GM12872 (cell line): ENCODE data around the gene CAMK2A.

Experiments
- TF ChIP-seq, protein P1 (sequence below): IDR thresholded peaks from 3 replicates; pipeline ENCODE4 v1.5.1; 2011; ENCODE audit warnings: low read depth, mild to moderate bottlenecking, low read length, moderate library complexity; ENCODE audit not compliant: insufficient read depth

CAMK2A gene

DNA sequence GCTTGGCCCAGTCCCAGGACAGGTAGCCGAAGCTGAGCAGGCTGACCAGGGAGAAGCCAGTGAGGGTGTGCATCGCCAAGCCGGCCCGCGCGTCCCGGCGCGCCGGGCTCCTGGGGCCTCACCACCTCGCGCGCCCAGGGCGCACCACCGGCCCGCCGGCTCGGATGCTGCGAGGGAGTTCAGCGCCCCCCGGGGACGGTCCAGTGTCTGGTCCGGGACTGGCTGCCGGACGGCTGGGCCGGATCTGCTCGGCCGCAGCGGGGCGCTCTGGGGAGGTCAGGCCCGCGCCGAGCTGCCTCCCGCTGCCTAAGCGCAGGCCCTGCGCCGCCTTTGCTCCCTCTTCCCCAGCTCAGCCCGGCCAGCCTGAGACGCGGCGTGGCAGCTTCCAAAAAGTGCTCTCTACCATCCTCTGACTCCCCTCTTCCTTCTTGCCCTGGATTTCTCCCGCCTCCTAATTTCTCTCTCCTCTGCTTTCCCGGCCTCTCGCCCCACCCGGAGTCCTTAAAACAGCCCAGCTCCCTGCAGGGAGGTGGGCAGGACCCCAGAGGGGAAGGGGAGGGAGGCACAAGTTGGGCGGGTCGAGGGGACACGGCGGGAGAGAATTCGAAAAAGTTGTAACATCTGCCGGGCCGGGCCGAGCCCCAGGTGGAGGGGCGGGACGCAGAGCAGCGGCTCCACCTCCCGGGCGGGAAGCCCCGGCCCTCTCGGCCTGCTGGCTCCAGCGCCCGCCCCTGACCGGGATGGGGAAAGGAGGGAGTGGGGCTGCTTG, 12.9 kb upstream of the CAMK2A start, which contains the start of gene ARSI:
Gene ARSI (minus strand): TSS at position 605 of the 769 bp plus-strand sequence. CDS start 532 bp downstream, at position 73.
- TF ChIP-seq, protein P1, sequence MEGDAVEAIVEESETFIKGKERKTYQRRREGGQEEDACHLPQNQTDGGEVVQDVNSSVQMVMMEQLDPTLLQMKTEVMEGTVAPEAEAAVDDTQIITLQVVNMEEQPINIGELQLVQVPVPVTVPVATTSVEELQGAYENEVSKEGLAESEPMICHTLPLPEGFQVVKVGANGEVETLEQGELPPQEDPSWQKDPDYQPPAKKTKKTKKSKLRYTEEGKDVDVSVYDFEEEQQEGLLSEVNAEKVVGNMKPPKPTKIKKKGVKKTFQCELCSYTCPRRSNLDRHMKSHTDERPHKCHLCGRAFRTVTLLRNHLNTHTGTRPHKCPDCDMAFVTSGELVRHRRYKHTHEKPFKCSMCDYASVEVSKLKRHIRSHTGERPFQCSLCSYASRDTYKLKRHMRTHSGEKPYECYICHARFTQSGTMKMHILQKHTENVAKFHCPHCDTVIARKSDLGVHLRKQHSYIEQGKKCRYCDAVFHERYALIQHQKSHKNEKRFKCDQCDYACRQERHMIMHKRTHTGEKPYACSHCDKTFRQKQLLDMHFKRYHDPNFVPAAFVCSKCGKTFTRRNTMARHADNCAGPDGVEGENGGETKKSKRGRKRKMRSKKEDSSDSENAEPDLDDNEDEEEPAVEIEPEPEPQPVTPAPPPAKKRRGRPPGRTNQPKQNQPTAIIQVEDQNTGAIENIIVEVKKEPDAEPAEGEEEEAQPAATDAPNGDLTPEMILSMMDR: no peak

DNA sequence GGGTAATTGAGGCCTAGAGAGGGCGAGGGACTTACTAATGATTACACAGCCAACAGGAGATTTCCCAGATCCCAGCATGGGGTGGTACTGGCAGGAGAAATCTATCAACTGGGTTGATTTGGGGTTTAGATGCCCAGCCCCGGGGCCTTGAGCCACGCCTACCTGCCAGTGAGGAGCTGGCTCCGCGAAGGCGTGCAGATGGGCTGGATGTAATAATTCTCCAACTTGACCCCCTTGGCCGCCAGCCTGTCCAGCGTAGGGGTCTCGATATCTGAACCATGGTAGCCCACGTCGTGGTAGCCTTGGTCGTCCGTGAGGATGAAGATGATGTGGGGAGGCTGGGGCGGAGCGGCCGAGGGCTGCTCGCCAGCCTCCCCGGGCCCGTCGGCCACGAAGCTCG, 12.3 kb upstream of the CAMK2A start:
- TF ChIP-seq, protein P1: no peak

DNA sequence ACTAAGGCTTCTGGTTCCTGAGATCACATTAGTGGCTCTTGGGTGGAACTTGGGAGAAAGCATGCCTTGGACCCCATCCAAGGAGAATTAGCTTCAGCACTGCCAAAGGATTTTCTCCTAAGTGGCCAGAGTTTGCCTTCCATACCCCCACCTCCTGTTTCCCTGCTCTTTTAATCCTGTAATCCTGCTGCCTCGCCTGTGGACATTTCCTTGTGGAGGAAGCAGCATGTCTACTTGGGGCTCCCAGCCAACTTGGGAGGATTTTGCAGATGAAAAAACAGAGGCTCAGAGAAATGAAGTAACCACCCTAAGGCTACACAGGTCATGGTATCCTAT, 11.6 kb upstream of the CAMK2A start:
- TF ChIP-seq, protein P1: no peak

DNA sequence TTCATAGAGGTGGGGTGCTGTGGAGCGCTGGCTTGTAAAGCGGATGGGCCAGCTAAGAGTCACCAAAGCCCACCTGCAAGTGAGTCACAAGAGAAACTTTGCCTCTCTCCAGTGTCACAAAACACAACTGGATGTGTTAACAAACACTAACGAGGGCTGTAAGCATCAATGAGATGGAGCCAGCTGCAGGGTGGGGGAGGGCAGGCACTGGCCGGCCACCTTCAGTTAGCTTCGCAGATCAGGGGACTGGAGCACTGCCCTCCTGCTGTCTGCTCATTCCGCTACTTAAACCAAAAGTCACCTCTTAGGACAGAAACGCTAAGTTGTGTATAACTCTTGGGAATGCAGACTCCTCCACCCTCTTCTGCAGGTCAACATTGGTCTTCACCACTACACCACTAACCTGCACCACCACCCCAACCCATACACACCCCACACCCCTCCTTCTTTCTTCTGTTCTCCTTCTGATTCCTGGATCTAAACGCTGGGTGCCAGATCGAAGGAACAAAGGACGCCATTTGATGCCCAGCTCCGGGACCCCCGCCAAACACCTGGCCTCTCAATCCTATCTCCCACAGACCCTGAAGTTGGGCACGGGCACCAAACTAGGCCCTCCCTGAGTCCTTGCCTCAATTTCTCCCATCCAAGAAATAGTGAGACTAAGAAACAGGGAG, 11.1 kb upstream of the CAMK2A start:
- TF ChIP-seq, protein P1: no peak

DNA sequence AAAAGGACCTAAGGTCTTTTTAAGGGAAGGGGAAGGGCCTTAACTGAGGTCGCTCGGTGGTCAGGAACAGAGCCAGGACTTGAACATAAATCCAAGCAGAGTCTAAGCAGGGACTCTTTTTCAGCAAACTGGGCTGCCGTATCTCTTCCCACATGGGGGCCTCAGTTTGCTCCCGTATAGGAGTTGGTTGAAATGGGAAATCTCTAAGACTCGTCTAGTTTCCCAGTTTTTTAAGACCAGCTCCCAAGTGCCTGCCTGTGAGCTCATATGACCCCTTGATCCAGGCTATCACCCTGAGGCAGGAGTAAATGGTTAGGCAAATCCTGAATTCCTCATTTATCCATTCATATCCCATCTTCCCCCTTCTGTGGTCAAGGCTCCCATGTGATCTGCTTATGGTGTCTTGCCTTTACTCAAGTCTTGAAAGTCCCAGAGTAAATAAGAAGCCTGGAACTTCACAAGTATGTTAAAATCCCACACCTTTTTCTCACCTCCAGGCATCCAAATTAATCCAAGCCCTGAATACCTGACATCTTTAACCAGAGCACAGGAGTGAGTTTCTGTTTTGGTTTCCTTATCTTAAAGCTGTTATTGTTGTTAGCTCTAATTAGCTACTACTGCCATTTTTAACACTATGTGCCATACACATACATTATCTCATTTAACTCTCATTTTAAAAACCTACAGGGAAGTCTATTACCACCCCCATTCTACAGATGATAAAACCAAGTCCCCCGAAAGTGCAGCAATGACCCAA, 10.2 kb upstream of the CAMK2A start:
- TF ChIP-seq, protein P1: no peak

DNA sequence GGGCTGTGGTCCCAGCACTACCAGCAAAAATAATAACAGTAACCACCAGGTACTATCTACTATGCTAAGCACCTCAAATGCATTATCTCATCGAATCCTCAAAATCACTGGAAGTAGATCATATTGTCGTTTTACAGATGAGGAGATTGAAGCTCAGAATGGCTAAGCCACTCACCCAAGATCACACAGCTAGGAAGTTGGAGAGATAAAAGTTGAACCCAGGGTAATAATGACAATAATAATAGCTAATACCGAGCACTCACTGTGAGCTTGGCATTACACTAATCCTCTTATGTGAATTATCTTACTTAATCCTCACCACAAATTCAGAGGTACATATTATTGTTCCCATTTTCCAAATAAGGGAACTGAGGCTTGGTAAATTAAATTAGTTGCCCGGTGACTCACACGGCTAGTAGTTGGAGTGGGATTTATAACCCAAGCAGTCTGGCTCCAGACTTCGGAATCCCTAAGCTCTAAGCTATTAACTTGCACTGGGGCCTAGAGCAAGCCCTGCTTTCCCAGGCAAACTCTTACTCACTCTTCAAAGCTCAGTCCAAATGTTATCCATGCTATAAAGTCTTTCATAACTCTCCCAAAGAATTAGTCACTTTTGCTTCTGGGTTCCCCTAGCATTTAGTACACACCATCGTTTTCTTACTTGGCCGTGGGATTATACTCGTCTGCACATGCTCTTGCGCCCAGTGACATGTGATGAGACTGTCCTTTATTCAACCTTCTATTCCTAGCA, 9.3 kb upstream of the CAMK2A start:
- TF ChIP-seq, protein P1: no peak
